HG03342 (cell line): Measurements from ENCODE around the gene BRD3OS.
"Not testable (repeated sequence)": the region's sequence is repeated elsewhere in the genome, so short reads cannot be mapped to it uniquely, and the experiment has no call there.

Source experiments
- ATAC-seq: cut with Tn5 transposase; IDR thresholded peaks from one replicate; pipeline ENCODE4 v1.9.1; 2021; ENCODE audit warnings: mild to moderate bottlenecking, moderate library complexity; ENCODE audit not compliant: unreplicated experiment

Gene BRD3OS

DNA sequence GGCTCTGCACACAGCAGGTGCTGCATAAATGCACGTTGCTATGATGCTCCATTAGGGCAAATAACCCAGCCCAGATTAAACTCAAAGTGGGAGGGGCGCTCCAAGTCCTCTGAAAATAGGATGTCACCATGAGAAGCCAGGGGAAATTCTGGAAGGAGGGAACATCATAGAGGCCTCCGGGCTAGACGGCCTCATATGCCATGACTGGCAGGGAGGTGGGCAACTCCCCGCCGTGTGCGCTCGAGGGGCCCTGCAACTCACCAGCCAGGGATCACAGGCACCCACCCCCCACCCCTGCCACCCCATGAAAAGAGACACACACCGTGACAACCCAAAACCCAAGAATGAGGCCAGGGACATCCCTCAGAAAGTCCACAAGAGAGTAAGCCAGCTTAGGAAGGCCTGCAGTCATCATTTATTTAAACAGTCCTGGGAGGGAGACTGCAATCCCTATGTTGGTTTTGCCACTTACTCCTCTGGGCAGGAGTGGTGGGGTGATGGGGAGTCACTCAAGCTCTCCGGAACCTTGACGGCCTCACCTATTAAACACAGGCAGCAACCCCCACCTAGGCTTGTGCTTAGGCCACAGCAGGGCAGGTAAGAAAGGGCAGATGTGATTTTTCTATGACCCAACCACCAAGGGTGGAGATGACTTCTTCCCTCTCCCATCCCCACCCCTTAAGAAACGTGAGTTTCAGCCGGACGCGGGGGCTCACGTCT is 37.2 kb upstream of the BRD3OS start:
- no peak for ATAC-seq

DNA sequence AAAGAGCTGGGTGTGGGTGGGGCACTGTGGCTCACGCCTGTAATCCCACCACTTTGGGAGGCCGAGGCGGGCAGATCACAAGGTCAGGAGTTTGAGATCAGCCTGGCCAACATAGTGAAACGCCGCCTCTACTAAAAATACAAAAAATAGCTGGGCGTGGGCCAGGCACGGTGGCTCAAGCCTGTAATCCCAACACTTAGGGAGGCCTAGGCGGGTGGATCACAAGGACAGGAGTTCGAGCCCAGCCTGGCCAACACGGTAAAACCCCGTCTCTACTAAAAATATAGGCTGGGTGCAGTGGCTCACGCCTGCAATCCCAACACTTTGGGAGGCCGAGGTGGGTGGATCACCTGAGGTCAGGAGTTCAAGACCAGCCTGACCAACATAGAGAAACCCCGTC is 36.5 kb upstream of the BRD3OS start:
- ATAC-seq, result not testable (repeated sequence)

DNA sequence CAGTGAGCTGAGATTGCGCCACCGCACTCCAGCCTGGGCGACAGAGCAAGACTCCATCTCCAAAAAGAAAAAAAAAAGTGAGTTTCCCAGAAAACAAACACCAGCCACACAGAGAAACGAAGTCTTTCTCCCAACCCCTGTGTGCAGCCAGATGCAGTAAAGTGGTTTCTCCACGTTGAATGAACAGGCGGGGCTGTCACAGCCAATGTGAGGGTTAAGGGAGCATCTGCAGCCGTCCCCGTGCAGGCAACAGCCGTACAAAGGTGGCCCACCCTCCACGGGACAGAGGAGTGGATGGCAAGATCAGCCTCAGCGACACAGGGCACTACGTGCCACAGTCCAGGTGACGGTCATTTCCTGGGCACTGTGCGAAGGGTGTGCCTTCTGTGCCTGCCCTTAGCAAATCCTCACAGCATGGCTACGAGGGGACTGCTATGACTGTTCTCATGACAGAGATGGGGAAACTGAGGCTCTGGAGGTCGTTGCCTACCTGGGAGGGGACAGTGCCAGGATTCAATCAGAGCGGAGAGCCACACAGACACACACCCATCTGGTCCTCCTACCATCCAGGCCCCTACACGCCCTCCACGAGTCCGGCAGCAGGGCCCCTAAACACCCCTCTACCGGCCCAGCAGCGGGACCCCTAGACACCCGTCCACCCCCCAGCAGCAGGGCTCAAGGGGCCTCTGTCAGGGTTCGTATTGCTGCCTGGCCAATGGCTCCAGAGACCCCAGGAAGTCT is 35.5 kb upstream of the BRD3OS start:
- no peak for ATAC-seq

DNA sequence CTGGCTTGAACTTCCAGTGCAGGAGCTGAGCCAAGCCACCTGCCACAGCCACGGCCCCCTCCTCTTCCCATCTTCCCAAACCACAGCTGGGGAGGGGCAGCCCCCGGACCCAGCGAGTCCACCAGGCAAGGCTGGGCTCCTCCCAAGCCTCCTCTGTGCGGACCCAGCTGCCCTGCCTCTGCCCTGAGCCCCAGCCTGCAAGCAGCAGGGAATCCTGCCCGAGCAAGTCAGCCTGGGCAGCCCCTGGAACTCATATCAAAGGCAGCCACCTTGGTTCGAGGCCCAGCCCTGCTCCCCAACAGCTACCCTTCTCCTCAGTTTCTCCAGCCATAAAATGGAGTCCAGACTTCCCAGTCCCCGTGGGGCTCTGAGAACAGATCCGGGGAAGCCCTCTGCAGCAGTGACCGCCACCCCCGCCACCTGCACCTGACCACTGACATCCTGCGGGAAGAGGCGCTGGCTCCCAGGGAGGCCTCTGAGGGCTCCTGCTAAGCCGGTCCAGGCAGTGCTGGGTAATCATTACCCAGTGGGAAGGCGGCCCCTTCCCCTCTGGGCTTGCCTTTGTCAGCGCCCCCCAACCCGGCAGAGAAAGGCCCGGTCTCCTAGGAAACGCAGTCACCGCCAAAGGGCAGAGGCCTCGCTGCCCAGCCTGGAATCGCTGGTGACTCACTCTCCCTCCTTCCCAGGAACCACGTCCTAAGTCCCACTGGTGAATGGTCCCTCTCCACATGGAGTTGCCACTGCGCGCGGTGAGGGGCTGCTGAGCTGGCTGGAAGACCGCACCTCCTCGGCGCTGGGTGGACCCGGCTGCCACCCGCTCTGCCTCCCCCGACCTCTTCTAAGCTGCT is 34.7 kb upstream of the BRD3OS start:
- ATAC-seq, result no peak

DNA sequence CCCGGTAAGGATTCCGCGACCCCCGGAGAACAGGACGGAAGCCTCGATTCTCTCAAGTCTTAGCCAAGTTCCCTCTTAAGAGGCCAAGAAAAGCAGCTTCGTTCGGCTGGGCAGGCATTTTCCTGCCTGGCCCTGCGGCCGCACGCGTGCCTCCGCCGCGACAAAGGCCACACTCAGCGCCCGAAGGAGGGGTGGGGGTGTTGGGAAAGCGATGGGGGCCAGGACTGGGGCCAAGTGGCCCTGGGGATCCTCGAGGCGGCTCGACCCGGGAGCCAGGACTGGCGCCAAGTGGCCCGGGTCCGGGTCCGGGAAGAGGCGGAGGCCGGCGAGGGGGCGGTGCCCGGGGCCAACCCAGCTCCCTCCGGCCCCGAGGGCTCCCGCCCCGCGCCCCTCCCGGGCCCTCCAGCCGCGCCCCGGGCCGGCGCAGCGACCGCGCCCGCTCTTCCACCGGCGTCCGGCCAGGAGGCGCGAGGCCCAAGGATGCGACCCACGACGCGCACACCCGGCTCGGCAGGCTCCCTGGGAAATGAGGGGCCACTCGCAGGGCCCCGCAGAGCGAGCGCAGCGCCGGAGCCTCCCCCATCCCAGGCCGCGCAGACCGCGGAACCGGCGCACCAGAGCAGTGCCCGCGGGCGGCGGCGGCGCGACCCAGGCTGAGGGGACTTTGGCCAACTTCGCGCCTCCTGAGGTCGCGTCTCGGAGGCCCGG is 33.9 kb upstream of the BRD3OS start:
- ATAC-seq, result no peak

DNA sequence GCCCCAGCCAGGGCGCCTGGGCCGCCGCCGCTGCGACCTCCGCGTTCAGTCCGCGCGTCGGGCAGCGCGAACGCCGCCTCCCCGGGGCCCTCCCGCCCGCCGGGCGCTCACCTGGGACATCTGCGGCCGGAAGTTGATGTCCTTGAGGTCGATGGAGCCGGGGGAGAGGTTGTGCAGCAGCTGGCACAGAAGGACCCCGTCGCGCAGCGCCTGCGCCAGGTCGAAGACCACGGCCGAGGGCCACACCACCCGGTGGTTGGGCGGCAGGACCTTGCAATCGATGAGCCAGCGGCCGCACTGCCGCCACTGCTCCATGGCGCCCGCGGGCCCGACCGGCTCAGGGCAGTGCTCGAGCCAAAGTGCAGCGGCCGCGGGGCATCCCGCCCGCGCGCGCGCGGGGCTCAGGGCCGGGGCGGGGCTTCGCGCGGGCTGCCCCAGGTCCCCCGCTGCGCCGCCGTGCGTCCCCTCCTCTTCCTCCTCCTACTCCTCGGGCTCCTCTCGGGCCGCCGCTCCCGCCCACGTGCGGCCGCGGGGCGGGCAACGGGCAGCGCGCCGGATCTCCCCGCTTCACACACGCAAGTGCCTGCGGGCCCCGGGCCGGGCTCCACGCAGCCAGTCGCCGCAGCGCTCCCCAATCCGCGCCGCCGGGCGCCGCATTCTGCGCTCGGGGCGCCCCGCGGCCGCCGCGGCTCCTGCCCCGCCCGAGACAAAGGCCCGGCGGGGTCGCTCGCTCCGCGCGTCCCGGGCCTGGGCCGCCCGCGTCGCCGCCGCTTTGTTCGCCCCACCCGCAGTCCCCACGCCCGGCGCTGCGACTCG is 33.1 kb upstream of the BRD3OS start, which contains the start of gene VAV2:
Gene VAV2, minus strand, starts transcription at position 361 of the 816 bp plus-strand sequence. Its CDS starts 46 bp downstream, at position 315.
- ATAC-seq, result peak; percentile 48

DNA sequence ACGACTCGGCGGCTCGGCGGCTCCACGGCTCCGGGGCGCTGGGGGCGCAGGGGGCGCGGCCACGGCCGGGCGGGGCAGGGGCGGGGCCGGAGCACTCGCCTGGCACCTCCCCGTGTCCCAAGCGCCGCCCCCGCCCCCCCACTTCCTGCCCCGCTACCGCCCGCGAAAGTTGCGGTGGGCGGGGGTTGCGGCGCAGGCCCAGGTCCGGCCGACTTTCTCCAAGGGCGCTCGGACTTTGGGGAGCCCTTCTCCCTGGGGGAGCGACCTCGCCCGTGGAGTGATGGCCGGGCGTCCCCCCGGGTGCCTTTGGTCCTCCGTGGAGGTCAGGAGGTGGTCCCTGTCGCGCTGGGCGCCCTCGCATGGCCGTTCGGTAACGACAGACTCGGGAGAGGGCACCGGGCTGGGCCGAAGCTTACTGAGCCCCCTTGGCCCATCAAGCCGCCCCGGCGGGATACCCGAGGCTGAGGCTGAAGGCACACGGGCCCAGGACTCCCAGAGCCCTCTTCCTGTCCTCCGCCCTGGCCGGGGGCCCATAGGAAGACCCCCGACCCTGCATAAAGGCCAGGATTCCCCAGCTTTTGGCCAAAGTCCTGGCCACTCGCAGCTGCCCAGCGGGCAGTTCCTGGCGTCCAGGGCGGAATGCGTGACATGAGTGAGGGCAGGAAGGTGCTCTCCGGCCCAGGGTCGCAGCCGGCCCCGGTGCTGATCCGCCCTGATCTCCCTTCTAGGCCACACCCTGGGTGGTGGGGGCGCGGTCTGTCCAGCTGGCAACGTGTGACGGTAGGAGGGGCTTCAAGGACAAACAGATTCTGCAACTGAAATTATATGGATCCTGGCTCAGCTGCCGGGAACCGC is 32.3 kb upstream of the BRD3OS start:
- ATAC-seq, result peak; percentile 50

DNA sequence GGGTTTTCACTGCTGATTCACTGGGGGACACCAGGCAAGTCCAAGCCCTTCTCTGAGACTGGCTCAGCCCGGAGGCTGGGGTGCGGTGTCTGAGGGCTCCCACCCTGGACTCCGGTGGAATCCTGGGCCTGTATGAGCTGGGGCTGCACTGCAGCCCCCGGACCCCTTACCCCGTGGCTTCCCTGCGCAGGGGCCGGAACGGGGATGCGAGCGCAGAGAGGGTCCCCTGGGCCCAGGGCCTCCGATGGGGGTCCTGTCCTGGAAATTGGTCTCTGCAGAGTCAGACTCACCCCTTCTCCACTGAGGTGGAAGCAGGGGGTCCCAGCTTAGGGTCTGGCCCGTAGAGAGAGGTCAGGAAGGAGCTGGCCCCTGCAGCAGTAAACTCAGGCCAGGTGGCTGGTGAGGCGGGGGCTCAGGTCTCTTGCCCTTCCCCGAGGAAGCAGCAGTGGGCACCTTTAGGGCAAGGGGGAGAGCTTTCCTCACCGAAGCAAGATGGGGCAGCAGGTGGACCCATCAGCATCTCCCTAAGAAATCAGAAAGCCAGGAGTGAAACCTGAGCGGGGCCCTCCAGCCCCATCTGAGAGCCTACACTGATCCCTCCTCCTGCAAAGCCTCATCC is 31.5 kb upstream of the BRD3OS start:
- ATAC-seq, result no peak

DNA sequence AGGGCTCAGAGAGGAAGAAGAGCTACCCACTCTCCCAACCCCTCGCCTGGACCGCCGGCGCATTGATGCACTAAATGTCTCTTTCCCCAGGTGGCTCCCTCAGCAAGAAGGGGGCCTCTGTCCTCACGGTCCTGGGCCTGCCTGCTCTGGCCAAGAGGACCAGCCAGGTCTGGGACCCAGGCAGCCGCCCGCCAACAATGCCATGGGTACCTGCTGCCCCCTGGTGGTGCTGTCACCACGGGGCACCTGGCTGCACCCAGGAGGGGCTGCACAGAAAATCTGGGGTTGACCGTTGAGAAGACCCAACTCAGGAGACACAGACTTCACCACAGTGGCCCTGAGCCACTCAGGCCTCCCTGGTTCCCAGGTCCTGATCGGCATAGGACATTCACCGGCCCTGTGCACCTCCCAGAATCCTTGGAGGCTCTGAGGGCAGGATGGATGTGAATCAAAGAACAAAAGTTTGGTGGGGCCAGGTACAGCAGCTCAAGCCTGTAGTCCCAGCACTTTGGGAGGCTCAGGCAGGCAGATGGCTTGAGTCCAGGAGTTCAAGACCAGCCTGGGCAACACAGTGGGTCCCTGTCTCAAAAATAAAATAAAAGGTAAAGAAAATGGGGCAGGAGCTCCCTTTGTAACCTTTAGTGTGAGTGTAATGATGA is 30.8 kb upstream of the BRD3OS start:
- ATAC-seq, result no peak

DNA sequence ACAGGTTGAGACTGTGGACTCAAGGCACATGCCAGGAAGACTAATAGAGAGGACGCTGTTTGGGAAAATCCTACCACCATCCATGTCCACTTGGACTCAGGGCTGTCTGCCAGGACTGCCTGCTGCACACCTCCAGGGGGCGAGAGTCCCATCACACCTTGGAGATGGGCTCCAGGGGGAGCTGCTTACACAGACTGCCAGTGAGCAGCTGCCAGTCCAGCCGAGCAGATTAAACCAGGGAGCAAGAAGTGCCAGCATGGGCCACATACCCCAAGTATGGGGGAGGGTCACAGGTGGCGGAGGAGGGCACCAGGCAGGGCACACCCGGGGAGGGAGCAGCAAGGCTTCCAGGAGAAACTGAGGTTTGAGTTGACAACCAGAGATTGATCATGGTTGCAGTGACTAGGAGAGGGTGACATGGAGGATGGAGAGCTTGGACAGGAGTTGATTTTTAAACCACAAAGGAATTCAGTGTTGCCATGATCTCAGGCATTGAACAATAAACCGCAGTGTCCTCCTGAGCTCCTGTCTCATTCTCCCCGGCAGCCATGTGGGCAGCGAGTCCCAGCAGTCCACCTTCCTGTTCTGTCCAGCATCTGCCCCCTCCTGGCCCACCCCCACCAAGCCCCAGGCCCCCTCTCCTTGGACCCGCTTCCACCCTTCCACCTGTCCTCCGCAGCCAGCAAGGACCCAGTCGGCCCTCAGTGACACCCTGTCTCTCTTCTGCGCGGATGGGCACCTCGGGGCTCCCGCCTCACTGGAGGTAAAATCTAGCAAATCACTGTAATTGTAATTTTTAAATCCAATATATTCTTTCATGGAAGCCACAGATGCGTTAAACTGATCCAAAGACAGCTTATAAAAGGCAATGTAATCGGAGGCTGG is 30.0 kb upstream of the BRD3OS start:
- no peak for ATAC-seq

DNA sequence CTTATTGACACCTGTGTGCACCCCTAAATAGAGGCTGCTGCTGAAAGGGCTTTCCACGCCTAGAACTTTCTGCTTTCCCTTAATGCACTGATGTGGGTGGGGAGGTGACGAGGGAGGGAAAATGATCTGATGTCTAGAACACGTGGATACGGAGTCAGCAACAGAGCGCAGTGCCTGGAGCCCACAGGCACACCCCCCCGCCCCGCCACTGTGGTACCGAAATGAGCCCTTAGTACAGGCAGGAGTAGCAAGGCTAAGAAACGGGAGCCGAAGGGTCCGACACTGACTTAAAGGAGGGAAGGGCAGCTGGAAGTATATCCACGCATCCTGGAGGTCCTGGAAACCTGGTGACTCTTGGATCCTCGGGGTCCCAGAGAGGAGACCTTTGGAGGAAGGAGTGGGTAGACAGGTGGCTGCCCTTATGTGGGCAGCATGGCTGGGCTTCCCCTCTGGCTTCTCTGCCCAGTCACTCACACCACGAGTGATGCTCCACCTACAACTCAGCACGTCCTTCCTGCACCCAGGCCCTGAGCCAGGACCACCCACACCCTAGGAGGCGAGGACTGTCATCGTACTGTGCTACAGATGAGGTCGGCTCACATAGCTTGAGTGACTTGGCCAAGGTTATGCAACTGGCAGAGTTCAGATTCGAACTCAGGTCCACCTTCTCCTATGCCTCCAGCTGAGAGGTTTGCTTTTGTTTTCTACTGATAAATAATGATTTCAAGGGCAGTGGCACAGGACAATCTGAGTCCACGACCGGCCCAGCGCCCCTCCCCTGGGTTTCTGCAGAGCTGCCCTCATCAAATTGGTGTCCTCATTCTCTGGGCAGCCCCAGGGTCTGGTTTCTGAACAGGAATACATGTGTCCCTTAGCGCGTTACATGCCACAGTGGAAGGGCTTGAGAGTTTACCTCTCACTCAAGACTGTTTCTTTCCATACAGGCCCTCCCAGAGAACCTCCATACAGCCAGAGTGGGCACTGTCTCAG is 28.5 kb upstream of the BRD3OS start:
- ATAC-seq, result no peak

DNA sequence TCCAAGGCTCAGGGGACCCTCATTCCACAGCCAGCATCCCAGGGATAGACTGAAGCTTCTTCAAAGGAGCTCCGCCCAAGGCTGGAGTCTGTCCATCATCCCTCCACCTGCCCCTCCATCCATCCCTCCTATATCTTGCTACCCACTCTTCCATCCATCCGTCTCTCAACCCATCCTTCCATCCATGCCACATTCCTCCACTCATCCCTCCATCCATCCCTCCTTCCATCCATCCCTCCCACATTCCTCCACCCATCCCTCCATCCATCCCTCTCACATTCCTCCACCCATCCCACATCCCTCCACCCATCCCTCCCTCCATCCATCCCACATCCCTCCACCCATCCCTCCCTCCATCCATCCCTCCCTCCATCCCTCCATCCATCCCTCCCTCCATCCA is 27.7 kb upstream of the BRD3OS start:
- no peak for ATAC-seq

DNA sequence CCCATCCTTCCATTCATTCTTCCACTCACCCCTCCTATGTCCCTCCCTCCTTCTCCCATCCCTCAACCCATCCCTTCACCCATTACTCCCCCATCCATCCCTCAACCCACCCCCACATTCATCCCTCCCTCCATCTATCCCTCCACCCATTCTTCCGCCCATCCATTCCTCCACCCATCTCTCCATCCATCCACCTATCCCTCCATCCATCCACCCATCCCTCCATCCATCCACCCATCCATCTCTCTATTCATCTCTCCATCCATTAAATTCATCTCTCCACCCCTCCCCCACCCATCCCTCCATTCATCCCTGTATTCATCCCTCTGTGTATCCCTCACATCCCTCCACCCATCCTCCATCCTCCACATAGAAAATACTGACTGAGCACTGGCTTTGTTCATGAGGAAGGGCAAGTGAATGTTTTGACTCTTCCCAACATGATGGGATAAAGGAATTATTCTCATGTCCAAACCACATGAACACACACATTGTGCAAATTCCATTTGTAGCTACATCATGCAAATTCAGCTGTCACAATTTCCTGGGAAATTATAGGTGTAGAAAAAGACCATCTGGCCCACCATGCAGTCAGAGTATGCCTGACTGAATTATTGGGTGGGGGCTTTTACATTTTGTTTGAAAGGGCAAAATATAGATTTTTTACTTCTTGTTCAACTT is 26.2 kb upstream of the BRD3OS start:
- no peak for ATAC-seq

DNA sequence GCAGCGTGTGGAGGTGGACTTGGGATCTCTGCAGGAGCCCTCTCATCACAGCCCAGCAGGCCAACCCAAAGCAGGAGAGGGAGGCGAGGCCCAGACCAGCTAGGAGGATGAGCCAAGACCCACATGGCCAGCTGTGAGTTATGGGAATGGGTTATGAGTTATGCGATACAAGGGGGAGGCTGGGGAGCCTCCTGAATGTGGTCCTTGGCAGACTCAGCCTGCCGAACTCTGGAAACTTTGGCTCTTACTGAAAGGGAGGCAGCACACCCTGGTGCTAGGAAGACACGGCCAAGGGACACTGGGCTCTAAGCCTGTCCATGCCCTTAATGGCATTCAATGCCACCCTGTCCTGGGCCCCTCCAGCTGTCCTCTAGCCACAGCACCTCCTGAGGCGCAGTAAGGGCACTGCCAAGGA is 25.4 kb upstream of the BRD3OS start:
- ATAC-seq, result no peak

DNA sequence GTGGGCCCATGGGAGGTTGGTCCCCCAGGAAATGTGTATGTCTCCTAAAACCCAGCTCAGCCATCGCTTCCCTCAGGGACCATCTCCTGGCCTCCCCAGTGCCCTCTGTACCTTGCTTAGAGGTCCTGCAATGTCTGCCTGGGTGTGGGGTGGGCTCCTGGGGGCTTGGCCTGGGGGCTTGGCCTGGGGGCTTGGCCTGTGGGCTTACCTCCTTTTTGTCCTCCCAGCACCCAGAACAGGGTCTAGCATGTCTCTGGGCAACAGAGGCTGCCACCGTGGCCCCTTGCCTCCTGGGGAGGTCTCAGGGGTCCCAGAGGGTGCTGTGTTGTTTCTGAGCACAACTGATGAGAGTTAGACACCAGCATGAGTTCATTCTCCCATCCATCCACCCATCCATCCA is 22.5 kb upstream of the BRD3OS start:
- no peak for ATAC-seq
